Measurements from ENCODE around the gene TLR7.

DNA sequence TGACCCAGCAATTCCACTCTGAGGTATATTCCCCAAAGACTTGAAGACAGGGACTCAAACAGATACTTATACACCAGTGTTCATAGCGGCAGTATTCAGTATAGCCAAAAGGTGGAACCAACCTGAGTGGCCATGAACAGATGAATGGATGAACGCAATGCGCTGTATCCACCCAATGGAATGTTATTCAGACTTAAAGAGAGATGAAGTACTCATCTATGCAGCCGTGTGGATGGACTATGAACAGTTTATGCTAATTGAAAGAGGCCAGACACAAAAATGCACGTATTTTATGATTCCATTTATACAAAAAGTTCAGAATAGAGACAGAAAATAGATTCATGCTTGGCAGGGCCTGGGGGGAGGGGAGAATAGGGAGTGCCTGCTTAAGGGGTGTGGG lies 49.3 kb upstream of the TLR7 start:
- TF ChIP-seq POLR2A (IDR thresholded peaks at IDR 0.05; ENCODE audit: low read depth, low read length): no peak
- no peak for TF ChIP-seq POLR2AphosphoS5 (IDR thresholded peaks at IDR 0.05; ENCODE audit: low read depth, low read length)
